Tibial nerve (tissue), 4 donors: ENCODE results near the gene PDHB. TPM values are rescaled to one million over a fixed set of nuclear protein-coding genes. Genes with fewer than 3 reads are reported as not detected.
A peak's percentile ranks its signal among the peaks of the same experiment; 100 is the strongest.

Experiments used
- DNase-seq, 2 donors: peaks; one replicate each; pipeline ENCODE4 v3.0.0-alpha.2; 2019; ENCODE audit warnings: low spot score in 2 of 2
- H3K27ac ChIP-seq, 4 donors: fragments of 200-600 bp; sonication (generic) in 3 of 4; one replicate each; pipeline ENCODE4 v1.5.1; 2017 to 2019; ENCODE audit warnings: mild to moderate bottlenecking in 1 of 4
- H3K27me3 ChIP-seq, 2 donors: fragments of 200-600 bp; sonication (generic) in 1 of 2; one replicate each; pipeline versions ENCODE4 v1.5.1 to v1.6.0; 2017 to 2019
- H3K36me3 ChIP-seq, 3 donors: fragments of 200-600 bp; sonication (generic); one replicate each; pipeline ENCODE4 v1.5.1; 2018 to 2019
- H3K4me1 ChIP-seq, 4 donors: fragments of 200-600 bp; sonication (generic) in 3 of 4; one replicate each; pipeline ENCODE4 v1.5.1; 2017 to 2019
- H3K4me3 ChIP-seq, 4 donors: fragments of 200-600 bp; sonication (generic) in 3 of 4; one replicate each; pipeline ENCODE4 v1.5.1; 2017 to 2019; ENCODE audit warnings: mild to moderate bottlenecking in 1 of 4, moderate library complexity in 1 of 4
- H3K9me3 ChIP-seq, 4 donors: fragments of 200-600 bp; sonication (generic) in 3 of 4; one replicate each; pipeline ENCODE4 v1.5.1; 2017 to 2019
- CTCF ChIP-seq, 5 experiments: fragments of 200-600 bp in 3 of 5; fragments of 450-650 bp in 2 of 5; sonication (generic) in 3 of 5; IDR thresholded peaks; one replicate each; pipeline ENCODE4 v1.5.1; 2016 to 2019; ENCODE audit warnings: antibody characterized with exemption in 5 of 5, mild to moderate bottlenecking in 3 of 5, moderate library complexity in 2 of 5
- EP300 ChIP-seq, 2 donors: sonication (generic); formaldehyde crosslinking; IDR thresholded peaks; one replicate each; pipeline ENCODE4 v1.6.1; 2017; ENCODE audit warnings: antibody characterized with exemption in 2 of 2, mild to moderate bottlenecking in 1 of 2
- POLR2A ChIP-seq, 2 donors: fragments of 450-650 bp; IDR thresholded peaks; one replicate each; pipeline ENCODE4 v1.6.1; 2017; ENCODE audit warnings: antibody characterized with exemption in 2 of 2, mild to moderate bottlenecking in 2 of 2, moderate library complexity in 2 of 2
- WGBS, 2 donors: methylation state at CpG; one replicate each; pipeline ENCODE4 v1.1.5; 2018; 5-methylcytosine and 5-hydroxymethylcytosine counted together
- total RNA-seq, 4 donors: library from RNA; depleted of rRNA; stranded (reverse); fragments of >200 nt; gene quantifications; one replicate each; pipeline ENCODE4 v1.1.0, GENCODE V29; 2016

The PDHB gene
- total RNA-seq, 4 donors from 2014 or later = 49.8 to 66.7 (median 55.6) TPM

GRCh38 chr3:58425782-58426181, 7.8 kb downstream of the PDHB start:
- WGBS, 2 donors = 44 to 49% methylated on average over 2 of the region's 2 CpGs
- DNase-seq = no peak
- Histone ChIP-seq H3K27me3 (no peaks in the 10 kb centered on the region), H3K9me3 (no peaks in the 10 kb centered on the region), H3K36me3 (peaks cover 2 to 96% (median 27%) of the 10 kb centered on the region in 3 donors), H3K4me1 (peaks cover 0 to 44% (median 5%) of the 10 kb centered on the region in 4 donors), H3K27ac (peak overlapping the region in 2 of 4 donors; percentile 64 to 73), H3K4me3 (no peak overlapping the region)
- TF ChIP-seq CTCF (IDR thresholded peaks at IDR 0.05) (no peak), POLR2A (IDR thresholded peaks at IDR 0.05) (no peak), EP300 (IDR thresholded peaks at IDR 0.05) (no peak)

GRCh38 chr3:58424613-58425012, 9.0 kb downstream of the PDHB start:
- no peak for DNase-seq
- H3K27ac ChIP-seq = peak overlapping the region in 3 of 4 donors; percentile 31 to 73 (median 64)
- no peaks in the 10 kb centered on the region for H3K9me3 ChIP-seq
- no peaks in the 10 kb centered on the region for H3K27me3 ChIP-seq
- peaks cover 0 to 49% (median 5%) of the 10 kb centered on the region in 4 donors for H3K4me1 ChIP-seq
- no peak for TF ChIP-seq EP300 (IDR thresholded peaks at IDR 0.05)
- no peak for TF ChIP-seq POLR2A (IDR thresholded peaks at IDR 0.05)
- no peak for TF ChIP-seq CTCF (IDR thresholded peaks at IDR 0.05)
- H3K4me3 ChIP-seq = no peak overlapping the region
- 40 to 45% methylated on average over 8 of the region's 8 CpGs for WGBS, 2 donors
- H3K36me3 ChIP-seq = peaks cover 2 to 85% (median 26%) of the 10 kb centered on the region in 3 donors

- no peak overlapping the region for H3K4me3 ChIP-seq
- H3K27me3 ChIP-seq = no peaks in the 10 kb centered on the region
- no peaks in the 10 kb centered on the region for H3K9me3 ChIP-seq
- TF ChIP-seq EP300 (IDR thresholded peaks at IDR 0.05) (no peak), CTCF (IDR thresholded peaks at IDR 0.05) (peak in 1 of 5 experiments; percentile 13)
- peaks cover under 1 to 67% (median 21%) of the 10 kb centered on the region in 3 donors for H3K36me3 ChIP-seq
- no peak for DNase-seq
- peaks cover 0 to 52% (median 7%) of the 10 kb centered on the region in 4 donors for H3K4me1 ChIP-seq
- 64 to 76% methylated on average over 8 of the region's 8 CpGs for WGBS, 2 donors
- peak overlapping the region in 3 of 4 donors; percentile 28 to 73 (median 32) for H3K27ac ChIP-seq
These were observed 10.8 kb downstream of the PDHB start for GRCh38 chr3:58422756-58423325.

GRCh38 chr3:58421004-58421403, 12.6 kb downstream of the PDHB start:
- Histone ChIP-seq H3K4me1 (peaks cover 0 to 46% (median 7%) of the 10 kb centered on the region in 4 donors), H3K36me3 (peaks cover 0 to 54% (median 19%) of the 10 kb centered on the region in 3 donors), H3K27me3 (no peaks in the 10 kb centered on the region), H3K27ac (no peak overlapping the region), H3K9me3 (no peaks in the 10 kb centered on the region), H3K4me3 (no peak overlapping the region)
- TF ChIP-seq CTCF (IDR thresholded peaks at IDR 0.05) (no peak), POLR2A (IDR thresholded peaks at IDR 0.05) (no peak), EP300 (IDR thresholded peaks at IDR 0.05) (no peak)
- WGBS, 2 donors = 95 to 97% methylated on average over 7 of the region's 7 CpGs
- no peak for DNase-seq

- Histone ChIP-seq H3K9me3 (no peaks in the 10 kb centered on the region), H3K27me3 (no peaks in the 10 kb centered on the region), H3K4me1 (peaks cover 0 to 39% (median 5%) of the 10 kb centered on the region in 4 donors), H3K27ac (peak overlapping the region in 3 of 4 donors; percentile 49 to 88 (median 76)), H3K36me3 (peaks cover 0 to 48% (median 17%) of the 10 kb centered on the region in 3 donors), H3K4me3 (no peak overlapping the region)
- no peak for TF ChIP-seq POLR2A (IDR thresholded peaks at IDR 0.05)
- peak in 1 of 5 experiments; percentile 7 for TF ChIP-seq CTCF (IDR thresholded peaks at IDR 0.05)
- WGBS, 2 donors = 53 to 62% methylated on average over 7 of the region's 7 CpGs
- DNase-seq = peak in 1 of 2 donors; percentile 17
These were observed 13.7 kb downstream of the PDHB start for GRCh38 chr3:58419780-58420507.
